GM12878 (cell line): Measurements from ENCODE around the gene OAF. TPM values are rescaled to one million over a fixed set of nuclear protein-coding genes. Genes with fewer than 3 reads are reported as not detected.

Experiments
- ATAC-seq: fragments of 200-7000 bp; cut with Tn5 transposase; 3 replicates; pipeline ENCODE4 v1.9.1; 2020; ENCODE audit warnings: mild to moderate bottlenecking, moderate library complexity
- BruUV-seq: library from RNA; stranded (reverse); fragments of 400-500 nt; replicated peaks from 2 replicates; lab custom pipeline; 2021; lab: Mats Ljungman, UMichigan
- CTCF ChIA-PET: fragments of 300-600 bp; sonication (Branson Sonifier 250); formaldehyde crosslinking; extraction: SDS; loops from one replicate; lab custom pipeline; 2021; ENCODE audit warnings: inconsistent platforms; lab: Yijun Ruan, JAX
- POLR2A ChIA-PET: fragments of 350-600 bp; formaldehyde crosslinking; extraction: SDS; loops from one replicate; lab custom pipeline; 2021; ENCODE audit warnings: inconsistent platforms; lab: Charles Lee
- RAD21 ChIA-PET: fragments of 300-600 bp; sonication (Branson Sonifier 250); formaldehyde crosslinking; loops from one replicate; lab custom pipeline; 2023; ENCODE audit warnings: antibody characterized with exemption; ENCODE audit not compliant: unreplicated experiment; lab: Charles Lee
- SMC1A ChIA-PET: fragments of 300-600 bp; sonication (Branson Sonifier 250); formaldehyde crosslinking; loops from one replicate; lab custom pipeline; 2023; ENCODE audit not compliant: unreplicated experiment, uncharacterized antibody; lab: Charles Lee
- DNase-seq: peaks from one replicate; pipeline ENCODE4 v3.0.0-alpha.2; 2011; ENCODE audit warnings: low read depth, low spot score
- FAIRE-seq: peaks from 3 replicates; lab custom pipeline; 2011; peaks lifted over from hg19 to GRCh38; lab: Jason Lieb, UNC
- H2AFZ ChIP-seq: 2 replicates; pipeline ENCODE4 v1.6.0; 2011; ENCODE audit warnings: low read depth, low read length, control low read depth; ENCODE audit not compliant: control insufficient read depth
- H3K27ac ChIP-seq: 2 replicates; pipeline ENCODE4 v1.5.1; 2011; ENCODE audit warnings: control low read depth; ENCODE audit not compliant: control insufficient read depth, insufficient read depth
- H3K27me3 ChIP-seq, 2 experiments: replicated peaks in 1 of 2; 2 replicates each; pipeline versions ENCODE4 v1.6.0 to v1.6.1; 2011; ENCODE audit warnings: low read length in 1 of 2; ENCODE audit not compliant: control insufficient read depth in 2 of 2, insufficient read depth in 2 of 2
- H3K36me3 ChIP-seq, 2 experiments: 2 replicates each; pipeline ENCODE4 v1.5.1; 2011; ENCODE audit warnings: low read length in 1 of 2; ENCODE audit not compliant: control insufficient read depth in 2 of 2, insufficient read depth in 2 of 2
- H3K4me1 ChIP-seq: 2 replicates; pipeline ENCODE4 v1.6.1; 2011; ENCODE audit warnings: mild to moderate bottlenecking, low read length, moderate library complexity, mixed read lengths; ENCODE audit not compliant: control insufficient read depth, insufficient read depth
- H3K4me2 ChIP-seq: 2 replicates; pipeline ENCODE4 v1.6.0; 2011; ENCODE audit warnings: control low read depth; ENCODE audit not compliant: control insufficient read depth, insufficient read depth
- H3K4me3 ChIP-seq: fragments of 200-600 bp; sonication (generic); 2 replicates; pipeline ENCODE4 v1.5.1; 2016
- H3K79me2 ChIP-seq: 2 replicates; pipeline ENCODE4 v1.6.0; 2011; ENCODE audit warnings: low read length; ENCODE audit not compliant: control insufficient read depth, insufficient read depth
- H3K9ac ChIP-seq: 2 replicates; pipeline ENCODE4 v1.8.0; 2011; ENCODE audit warnings: low read length, control low read depth, mixed read lengths; ENCODE audit not compliant: control insufficient read depth, insufficient read depth
- H3K9me3 ChIP-seq: replicated peaks from 3 replicates; pipeline ENCODE4 v1.5.1; 2011; ENCODE audit warnings: mild to moderate bottlenecking, low read length; ENCODE audit not compliant: control insufficient read depth, insufficient read depth
- H4K20me1 ChIP-seq: 2 replicates; pipeline ENCODE4 v1.6.0; 2011; ENCODE audit not compliant: control insufficient read depth, insufficient read depth
- BCL3 ChIP-seq: IDR thresholded peaks from 2 replicates; pipeline ENCODE4 v1.6.1; 2011; ENCODE audit warnings: borderline replicate concordance, low read depth, mild to moderate bottlenecking, moderate library complexity, low read length; ENCODE audit not compliant: insufficient read depth, poor library complexity, severe bottlenecking
- HSF1 ChIP-seq: fragments of 150-350 bp; IDR thresholded peaks from 2 replicates; pipeline ENCODE4 v1.6.1; 2014; ENCODE audit warnings: mild to moderate bottlenecking, low read depth, low read length
- KAT2A ChIP-seq: conservative IDR thresholded peaks from 2 replicates; pipeline ENCODE4 v1.6.1; 2011; ENCODE audit warnings: low read depth, low read length; ENCODE audit not compliant: control insufficient read depth
- MTA3 ChIP-seq: IDR thresholded peaks from 2 replicates; pipeline ENCODE4 v1.6.1; 2012; ENCODE audit warnings: low read length, inconsistent platforms, borderline replicate concordance
- PKNOX1 ChIP-seq: fragments of 450-650 bp; IDR thresholded peaks from 2 replicates; pipeline ENCODE4 v1.6.1; 2016; ENCODE audit warnings: mild to moderate bottlenecking
- SMAD1 ChIP-seq: fragments of 450-650 bp; IDR thresholded peaks from 2 replicates; pipeline ENCODE4 v1.6.1; 2018; ENCODE audit warnings: mild to moderate bottlenecking, low read depth; ENCODE audit not compliant: partially characterized antibody
- SRF ChIP-seq, 2 experiments: IDR thresholded peaks; 2 replicates each; pipeline ENCODE4 v1.6.1; 2011; ENCODE audit warnings: low read depth in 2 of 2, low read length in 2 of 2, mild to moderate bottlenecking in 1 of 2, moderate library complexity in 1 of 2
- WRNIP1 ChIP-seq: IDR thresholded peaks from 2 replicates; pipeline ENCODE4 v1.6.1; 2011; ENCODE audit warnings: low read depth, low read length, improper control_type of control experiment, borderline replicate concordance
- YBX1 ChIP-seq: fragments of 450-650 bp; IDR thresholded peaks from 2 replicates; pipeline ENCODE4 v1.6.1; 2016; ENCODE audit warnings: antibody characterized with exemption
- WGBS: methylation state at CpG from one replicate; pipeline ENCODE4 v1.1.6; 2016; ENCODE audit warnings: low lambda C conversion rate; ENCODE audit not compliant: insufficient replicate concordance, insufficient coverage; ENCODE audit errors: missing lambda C conversion rate; 5-methylcytosine and 5-hydroxymethylcytosine counted together
- in situ Hi-C: fragments of 300-500 bp; cut with MboI; formaldehyde crosslinking; loops from 9 replicates; pipeline ENCODE4 v1.14.3; 2018; ENCODE audit warnings: mixed read lengths
- intact Hi-C: fragments of 100-400 bp; cut with micrococcal nuclease; formaldehyde crosslinking; loops from one replicate; pipeline ENCODE4 v1.14.2; 2022; ENCODE audit not compliant: unreplicated experiment
- polyA plus RNA-seq, 11 experiments: library from polyadenylated mRNA; depleted of rRNA in 4 of 11; unstranded in 6 of 11; stranded (reverse) in 5 of 11; fragments of >200 nt; fragmentation: Nextera tagmentation in 4 of 11; fragmentation: Illumina TruSeq in 1 of 11; extraction: Ambion mirVana in 4 of 11; extraction: Trizol in 1 of 11; gene quantifications; 1 replicate in 1 of 11; 2 replicates in 10 of 11; pipeline versions ENCODE4 v1.2.1 to v1.2.3, GENCODE V29; 2011 to 2016; ENCODE audit warnings: inconsistent platforms in 2 of 11, missing spikeins in 2 of 11, low read depth in 1 of 11
- total RNA-seq, 4 experiments: library from RNA; depleted of rRNA in 3 of 4; stranded (reverse); fragments of >200 nt in 3 of 4; fragmentation: Illumina TruSeq in 1 of 4; extraction: Trizol in 1 of 4; gene quantifications; 2 replicates each; pipeline versions ENCODE4 v1.2.1 to v1.2.3, GENCODE V29; 2013 to 2021

Gene OAF
- total and polyA plus RNA-seq, 10 of the 15 experiments (the other 5 are each of a cell fraction or from before 2014, with no cell fraction given): 0.10 to 4.7 (median 1.1) TPM

- Histone ChIP-seq H3K79me2 (no peaks in the 10 kb centered on the region), H3K4me2 (no peak overlapping the region), H4K20me1 (no peaks in the 10 kb centered on the region), H3K4me1 (peaks cover 8% of the 10 kb centered on the region), H3K36me3 (no peaks in the 10 kb centered on the region), H3K4me3 (no peak overlapping the region), H3K27me3 (no peaks in the 10 kb centered on the region; a peak in 1 of 4 replicates), H3K27ac (no peak overlapping the region), H3K9me3 (no peaks in the 10 kb centered on the region), H3K9ac (no peak overlapping the region), H2AFZ (no peak overlapping the region)
- ChIA-PET POLR2A (no interaction called here), SMC1A (no interaction called here), CTCF (interaction anchor here (1.1 to 18.4 kb wide), 2 partner anchors 21 to 76 kb away, joined by 3 to 783 read pairs; no protein-coding TSS in a partner anchor), RAD21 (interaction anchor here (3.0 kb wide), 1 partner anchor 10 kb away, joined by 10 read pairs; no protein-coding TSS in a partner anchor)
- no peak for ATAC-seq
- DNase-seq: no peak
- in situ Hi-C loops: loop anchor here (5.0 kb wide), 1 partner anchor 54 kb away; no protein-coding TSS in a partner anchor
- BruUV-seq: no TSS peak
- WGBS: 43% methylated on average over 13 of the region's 13 CpGs
- TF ChIP-seq YBX1 (no peak), HSF1 (no peak), MTA3 (no peak), SMAD1 (no peak), BCL3 (no peak), SRF (IDR thresholded peaks at IDR 0.05; ENCODE audit: low read depth in 2 of 2, low read length in 2 of 2) (no peak), WRNIP1 (no peak), KAT2A (no peak), PKNOX1 (no peak)
- intact Hi-C loops: loop anchor here (10.0 kb wide), 1 partner anchor 742 kb away; no protein-coding TSS in a partner anchor
- FAIRE-seq: no peak
These were observed 15.9 kb downstream of the OAF start for GRCh38 chr11:120226714-120227113.
